K562 (cell line): ENCODE measurements around the gene NAPEPLD. TPM values are rescaled to one million over a fixed set of nuclear protein-coding genes. Genes with fewer than 3 reads are reported as not detected.

Source experiments
- CBX3 ChIP-seq, 2 experiments: IDR thresholded peaks; 1 replicate in 1 of 2; 2 replicates in 1 of 2; pipeline ENCODE4 v1.6.1; 2012; ENCODE audit warnings: inconsistent platforms in 2 of 2, low read length in 2 of 2, borderline replicate concordance in 1 of 2, control low read depth in 1 of 2
- JUN ChIP-seq, 2 experiments: sonication (generic) in 1 of 2; formaldehyde crosslinking in 1 of 2; IDR thresholded peaks; 2 replicates each; pipeline versions ENCODE4 v1.6.1 to v1.8.0; 2012 to 2022; ENCODE audit warnings: borderline replicate concordance in 2 of 2, mild to moderate bottlenecking in 2 of 2, improper control_type of control experiment in 1 of 2, low read depth in 1 of 2, low read length in 1 of 2, missing genetic modification reagents in 1 of 2
- NFIC ChIP-seq: fragments of 450-650 bp; IDR thresholded peaks from 2 replicates; pipeline ENCODE4 v1.6.1; 2017; ENCODE audit warnings: mild to moderate bottlenecking, inconsistent platforms
- PCBP1 ChIP-seq: fragments of 200-400 bp; formaldehyde crosslinking; IDR thresholded peaks from 2 replicates; pipeline ENCODE4 v1.6.1; 2018; ENCODE audit warnings: mild to moderate bottlenecking, low read depth, low read length; ENCODE audit not compliant: poor library complexity, severe bottlenecking
- RBM14 ChIP-seq: fragments of 200-400 bp; formaldehyde crosslinking; IDR thresholded peaks from 2 replicates; pipeline ENCODE4 v1.6.1; 2018; ENCODE audit warnings: low read depth, mild to moderate bottlenecking, low read length, moderate library complexity, borderline replicate concordance; ENCODE audit not compliant: insufficient read depth
- SMAD4 ChIP-seq: fragments of 250-450 bp; sonication (Bioruptor Pico); conservative IDR thresholded peaks from 2 replicates; pipeline ENCODE4 v1.8.0; 2021; ENCODE audit warnings: inconsistent platforms, mild to moderate bottlenecking, moderate library complexity
- SP1 ChIP-seq: sonication (generic); formaldehyde crosslinking; IDR thresholded peaks from 2 replicates; pipeline ENCODE4 v1.8.1; 2022; ENCODE audit warnings: mild to moderate bottlenecking, missing genetic modification reagents
- TARDBP ChIP-seq: fragments of 450-650 bp; IDR thresholded peaks from 2 replicates; pipeline ENCODE4 v1.6.1; 2016
- ZBED1 ChIP-seq: IDR thresholded peaks from 2 replicates; pipeline ENCODE4 v1.6.1; 2014
- ZNF408 ChIP-seq: fragments of 250-450 bp; sonication (Bioruptor Pico); IDR thresholded peaks from 2 replicates; pipeline ENCODE4 v1.4.0; 2020; ENCODE audit warnings: low read depth, mild to moderate bottlenecking, moderate library complexity
- polyA plus RNA-seq, 8 experiments: library from polyadenylated mRNA; depleted of rRNA in 4 of 8; stranded (reverse) in 5 of 8; unstranded in 3 of 8; fragments of >200 nt; fragmentation: Nextera tagmentation in 2 of 8; fragmentation: Illumina TruSeq in 1 of 8; extraction: Ambion mirVana in 2 of 8; extraction: Trizol in 1 of 8; gene quantifications; 2 replicates each; pipeline versions ENCODE4 v1.2.1 to v1.2.3, GENCODE V29; 2011 to 2014; ENCODE audit warnings: inconsistent platforms in 1 of 8, missing spikeins in 1 of 8
- total RNA-seq, 7 experiments: library from RNA; depleted of rRNA in 6 of 7; stranded (reverse); fragments of >200 nt in 6 of 7; fragmentation: Illumina TruSeq in 2 of 7; extraction: Trizol in 2 of 7; gene quantifications; 2 replicates each; pipeline versions ENCODE4 v1.2.1 to v1.2.3, GENCODE V29; 2011 to 2021; ENCODE audit warnings: low replicate concordance in 1 of 7
- TF ChIP-seq, protein P1 (sequence below): fragments of 450-650 bp; IDR thresholded peaks from 2 replicates; pipeline ENCODE4 v1.6.1; 2016
- TF ChIP-seq, protein P2 (sequence below): fragments of 450-650 bp; formaldehyde crosslinking; conservative IDR thresholded peaks from 2 replicates; pipeline ENCODE4 v1.4.0; 2022; ENCODE audit warnings: mild to moderate bottlenecking, missing genetic modification characterization
- TF ChIP-seq, protein P3 (sequence below), 2 experiments: fragments of 450-650 bp; IDR thresholded peaks; 2 replicates each; pipeline ENCODE4 v1.6.1; 2016
- TF ChIP-seq, protein P4 (sequence below), 2 experiments: fragments of 450-650 bp; IDR thresholded peaks; 2 replicates each; pipeline ENCODE4 v1.6.1; 2018; ENCODE audit warnings: mild to moderate bottlenecking in 2 of 2, low read depth in 1 of 2; ENCODE audit not compliant: partially characterized antibody in 2 of 2
- TF ChIP-seq, protein P5 (sequence below): fragments of 250-450 bp; sonication (Bioruptor Pico); IDR thresholded peaks from 2 replicates; pipeline ENCODE4 v1.8.0; 2022; ENCODE audit warnings: inconsistent platforms, mild to moderate bottlenecking, moderate library complexity, borderline replicate concordance

The NAPEPLD gene
- total and polyA plus RNA-seq, 9 of the 15 experiments (the other 6 are each of a cell fraction or from before 2014, with no cell fraction given), result 3.2 to 11.0 (median 7.5) TPM

DNA sequence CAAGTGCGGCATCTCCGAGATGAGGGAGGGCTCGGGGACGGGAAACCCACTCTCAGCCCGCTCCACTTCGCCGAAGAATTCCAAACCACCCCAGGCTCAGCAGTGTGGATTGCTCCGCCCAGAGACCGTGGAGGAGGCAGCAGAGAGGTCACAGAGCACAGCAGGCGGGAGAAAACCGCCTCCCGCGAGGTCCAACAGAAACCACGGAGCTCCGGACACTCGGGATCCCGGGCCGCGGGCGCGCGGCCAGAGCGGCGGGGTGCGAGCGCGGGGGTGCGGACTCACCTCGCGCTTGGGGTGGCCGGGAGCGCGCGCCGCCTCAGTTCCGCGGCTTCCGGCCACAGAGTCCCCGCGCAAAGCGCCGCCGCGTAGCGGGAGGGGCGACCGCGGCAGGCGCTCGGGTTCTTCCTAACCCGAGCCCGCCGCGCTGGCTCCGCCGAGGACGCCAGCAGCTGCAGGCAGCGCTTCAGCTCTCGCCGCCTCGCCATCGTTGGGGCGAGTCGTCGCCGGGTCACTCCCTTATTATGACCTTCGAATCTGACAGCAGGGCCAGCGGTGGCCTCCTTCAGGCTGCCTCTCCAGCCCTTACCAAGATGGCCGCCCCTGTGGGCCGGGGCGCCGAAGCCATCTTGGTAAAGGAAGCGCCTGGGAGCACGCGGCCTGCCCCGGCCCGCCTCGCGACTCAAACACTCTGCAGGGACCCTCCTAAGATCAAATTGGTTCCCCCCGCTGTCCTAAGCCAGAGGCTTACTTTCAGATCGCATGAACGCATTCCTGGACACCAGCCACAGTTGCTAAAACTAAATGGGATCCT, at the start of gene NAPEPLD (continued):
- TF ChIP-seq ZNF408 (CRISPR knock-in tag) (no peak), PCBP1 (no peak), NFIC (peak; percentile 77), ZBED1 (0 out of 2 replicates have a peak, but pooled peaks have one; percentile 28), CBX3 (IDR thresholded peaks at IDR 0.05; ENCODE audit: borderline replicate concordance in 1 of 2, low read length in 2 of 2) (peak in 1 of 2 experiments; percentile 85; a peak in 2 of 3 replicates), SP1 (CRISPR knock-in tag) (peak; percentile 66), SMAD4 (peak; percentile 93), RBM14 (no peak), JUN (IDR thresholded peaks at IDR 0.05; ENCODE audit: borderline replicate concordance, low read depth, low read length) (peak; percentile 26; the same call in 1 of the 2 replicates), JUN (CRISPR knock-in tag; IDR thresholded peaks at IDR 0.05; ENCODE audit: borderline replicate concordance) (no peak), TARDBP (peak; percentile 90)
- TF ChIP-seq, protein P1, sequence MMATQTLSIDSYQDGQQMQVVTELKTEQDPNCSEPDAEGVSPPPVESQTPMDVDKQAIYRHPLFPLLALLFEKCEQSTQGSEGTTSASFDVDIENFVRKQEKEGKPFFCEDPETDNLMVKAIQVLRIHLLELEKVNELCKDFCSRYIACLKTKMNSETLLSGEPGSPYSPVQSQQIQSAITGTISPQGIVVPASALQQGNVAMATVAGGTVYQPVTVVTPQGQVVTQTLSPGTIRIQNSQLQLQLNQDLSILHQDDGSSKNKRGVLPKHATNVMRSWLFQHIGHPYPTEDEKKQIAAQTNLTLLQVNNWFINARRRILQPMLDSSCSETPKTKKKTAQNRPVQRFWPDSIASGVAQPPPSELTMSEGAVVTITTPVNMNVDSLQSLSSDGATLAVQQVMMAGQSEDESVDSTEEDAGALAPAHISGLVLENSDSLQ, result no peak; the same call in none of the 2 replicates
- TF ChIP-seq, protein P2, sequence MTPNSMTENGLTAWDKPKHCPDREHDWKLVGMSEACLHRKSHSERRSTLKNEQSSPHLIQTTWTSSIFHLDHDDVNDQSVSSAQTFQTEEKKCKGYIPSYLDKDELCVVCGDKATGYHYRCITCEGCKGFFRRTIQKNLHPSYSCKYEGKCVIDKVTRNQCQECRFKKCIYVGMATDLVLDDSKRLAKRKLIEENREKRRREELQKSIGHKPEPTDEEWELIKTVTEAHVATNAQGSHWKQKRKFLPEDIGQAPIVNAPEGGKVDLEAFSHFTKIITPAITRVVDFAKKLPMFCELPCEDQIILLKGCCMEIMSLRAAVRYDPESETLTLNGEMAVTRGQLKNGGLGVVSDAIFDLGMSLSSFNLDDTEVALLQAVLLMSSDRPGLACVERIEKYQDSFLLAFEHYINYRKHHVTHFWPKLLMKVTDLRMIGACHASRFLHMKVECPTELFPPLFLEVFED (CRISPR knock-in tag), result peak; percentile 88; the same call in 1 of the 2 replicates
- TF ChIP-seq, protein P3, sequence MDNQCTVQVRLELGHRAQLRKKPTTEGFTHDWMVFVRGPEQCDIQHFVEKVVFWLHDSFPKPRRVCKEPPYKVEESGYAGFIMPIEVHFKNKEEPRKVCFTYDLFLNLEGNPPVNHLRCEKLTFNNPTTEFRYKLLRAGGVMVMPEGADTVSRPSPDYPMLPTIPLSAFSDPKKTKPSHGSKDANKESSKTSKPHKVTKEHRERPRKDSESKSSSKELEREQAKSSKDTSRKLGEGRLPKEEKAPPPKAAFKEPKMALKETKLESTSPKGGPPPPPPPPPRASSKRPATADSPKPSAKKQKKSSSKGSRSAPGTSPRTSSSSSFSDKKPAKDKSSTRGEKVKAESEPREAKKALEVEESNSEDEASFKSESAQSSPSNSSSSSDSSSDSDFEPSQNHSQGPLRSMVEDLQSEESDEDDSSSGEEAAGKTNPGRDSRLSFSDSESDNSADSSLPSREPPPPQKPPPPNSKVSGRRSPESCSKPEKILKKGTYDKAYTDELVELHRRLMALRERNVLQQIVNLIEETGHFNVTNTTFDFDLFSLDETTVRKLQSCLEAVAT (IDR thresholded peaks at IDR 0.05), result peak in 1 of 2 experiments; percentile 16; a peak in 1 of 4 replicates
- TF ChIP-seq, protein P4, sequence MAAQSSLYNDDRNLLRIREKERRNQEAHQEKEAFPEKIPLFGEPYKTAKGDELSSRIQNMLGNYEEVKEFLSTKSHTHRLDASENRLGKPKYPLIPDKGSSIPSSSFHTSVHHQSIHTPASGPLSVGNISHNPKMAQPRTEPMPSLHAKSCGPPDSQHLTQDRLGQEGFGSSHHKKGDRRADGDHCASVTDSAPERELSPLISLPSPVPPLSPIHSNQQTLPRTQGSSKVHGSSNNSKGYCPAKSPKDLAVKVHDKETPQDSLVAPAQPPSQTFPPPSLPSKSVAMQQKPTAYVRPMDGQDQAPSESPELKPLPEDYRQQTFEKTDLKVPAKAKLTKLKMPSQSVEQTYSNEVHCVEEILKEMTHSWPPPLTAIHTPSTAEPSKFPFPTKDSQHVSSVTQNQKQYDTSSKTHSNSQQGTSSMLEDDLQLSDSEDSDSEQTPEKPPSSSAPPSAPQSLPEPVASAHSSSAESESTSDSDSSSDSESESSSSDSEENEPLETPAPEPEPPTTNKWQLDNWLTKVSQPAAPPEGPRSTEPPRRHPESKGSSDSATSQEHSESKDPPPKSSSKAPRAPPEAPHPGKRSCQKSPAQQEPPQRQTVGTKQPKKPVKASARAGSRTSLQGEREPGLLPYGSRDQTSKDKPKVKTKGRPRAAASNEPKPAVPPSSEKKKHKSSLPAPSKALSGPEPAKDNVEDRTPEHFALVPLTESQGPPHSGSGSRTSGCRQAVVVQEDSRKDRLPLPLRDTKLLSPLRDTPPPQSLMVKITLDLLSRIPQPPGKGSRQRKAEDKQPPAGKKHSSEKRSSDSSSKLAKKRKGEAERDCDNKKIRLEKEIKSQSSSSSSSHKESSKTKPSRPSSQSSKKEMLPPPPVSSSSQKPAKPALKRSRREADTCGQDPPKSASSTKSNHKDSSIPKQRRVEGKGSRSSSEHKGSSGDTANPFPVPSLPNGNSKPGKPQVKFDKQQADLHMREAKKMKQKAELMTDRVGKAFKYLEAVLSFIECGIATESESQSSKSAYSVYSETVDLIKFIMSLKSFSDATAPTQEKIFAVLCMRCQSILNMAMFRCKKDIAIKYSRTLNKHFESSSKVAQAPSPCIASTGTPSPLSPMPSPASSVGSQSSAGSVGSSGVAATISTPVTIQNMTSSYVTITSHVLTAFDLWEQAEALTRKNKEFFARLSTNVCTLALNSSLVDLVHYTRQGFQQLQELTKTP (IDR thresholded peaks at IDR 0.05; ENCODE audit: low read depth in 1 of 2, partially characterized antibody in 2 of 2), result peak; percentile 29 to 30
- TF ChIP-seq, protein P5, sequence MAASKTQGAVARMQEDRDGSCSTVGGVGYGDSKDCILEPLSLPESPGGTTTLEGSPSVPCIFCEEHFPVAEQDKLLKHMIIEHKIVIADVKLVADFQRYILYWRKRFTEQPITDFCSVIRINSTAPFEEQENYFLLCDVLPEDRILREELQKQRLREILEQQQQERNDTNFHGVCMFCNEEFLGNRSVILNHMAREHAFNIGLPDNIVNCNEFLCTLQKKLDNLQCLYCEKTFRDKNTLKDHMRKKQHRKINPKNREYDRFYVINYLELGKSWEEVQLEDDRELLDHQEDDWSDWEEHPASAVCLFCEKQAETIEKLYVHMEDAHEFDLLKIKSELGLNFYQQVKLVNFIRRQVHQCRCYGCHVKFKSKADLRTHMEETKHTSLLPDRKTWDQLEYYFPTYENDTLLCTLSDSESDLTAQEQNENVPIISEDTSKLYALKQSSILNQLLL (CRISPR knock-in tag), result no peak
